A549 treated with CORT108297 at 1 μM for 4 hours (cell line): ENCODE data around the gene OR4D5. TPM values are rescaled to one million over a fixed set of nuclear protein-coding genes. Genes with fewer than 3 reads are reported as not detected.

Experiments used
- total RNA-seq: library from RNA; stranded (reverse); fragments of 200-300 nt; extraction: Qiagen RNA extraction; gene quantifications from 5 replicates; pipeline ENCODE4 v1.2.3, GENCODE V29; 2022

Gene OR4D5
- total RNA-seq, result not detected in 5 replicates

DNA sequence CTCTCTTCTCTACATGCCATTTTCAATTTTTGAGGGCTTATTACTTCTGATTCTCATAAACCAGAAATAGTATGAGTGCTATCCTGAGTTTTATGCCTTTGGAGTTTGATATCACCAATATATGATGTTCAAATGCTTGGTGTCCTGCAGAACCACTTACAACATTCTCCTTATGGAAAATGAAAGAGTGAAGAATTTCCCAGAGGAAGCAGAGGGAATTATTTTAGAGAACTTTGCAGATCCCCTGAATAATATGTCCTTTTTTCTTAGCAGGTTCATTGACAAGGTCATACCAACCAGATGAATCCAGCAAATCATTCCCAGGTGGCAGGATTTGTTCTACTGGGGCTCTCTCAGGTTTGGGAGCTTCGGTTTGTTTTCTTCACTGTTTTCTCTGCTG, at the start of gene OR4D5:
Gene OR4D5, plus strand, starts transcription at position 301 of the 400 bp plus-strand sequence. Its CDS starts 0 bp downstream, at position 301.

DNA sequence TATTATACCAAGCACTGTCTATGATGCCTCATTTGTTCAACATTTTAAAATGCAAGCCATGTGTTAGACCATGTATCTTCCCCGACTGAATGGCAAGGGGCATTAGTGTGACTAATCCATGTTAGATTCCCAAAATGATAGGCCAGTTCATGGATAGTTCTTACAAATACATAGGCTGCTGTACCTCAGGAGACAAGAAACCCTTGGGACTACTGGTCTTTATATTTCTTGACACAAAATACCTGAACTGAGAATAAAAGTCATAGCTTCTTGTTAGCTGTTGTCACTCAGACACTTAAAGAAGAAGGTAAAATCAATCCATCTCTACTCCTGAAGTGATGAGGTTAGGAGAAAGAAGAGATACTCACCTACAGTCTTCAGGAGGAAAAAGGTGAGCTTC, 37.5 kb upstream of the OR4D5 start, which contains the start of gene OR8D4:
Gene OR8D4, plus strand, starts transcription at position 301 of the 400 bp plus-strand sequence. CDS start 4,265 bp downstream, outside the sequence.

DNA sequence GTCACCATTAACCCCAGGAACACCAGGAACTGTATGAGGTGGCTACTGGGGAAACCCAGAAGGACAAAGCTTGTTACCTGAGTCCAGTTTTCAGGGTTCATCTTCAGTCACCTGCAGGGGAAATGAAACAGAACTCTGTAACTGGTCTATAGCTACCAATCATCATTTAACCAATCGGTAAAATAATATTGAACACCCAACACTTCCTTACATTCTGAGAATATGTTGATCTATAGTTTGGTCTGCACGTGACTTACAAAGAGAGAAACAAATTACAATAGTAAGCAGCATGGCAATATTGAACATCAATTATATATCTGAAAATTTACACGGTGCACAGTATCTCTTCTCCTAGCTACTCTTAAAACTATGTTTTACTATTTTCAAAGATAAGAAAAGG, 4.3 kb downstream of the OR4D5 start, which contains the start of gene OR6T1:
Gene OR6T1, minus strand, starts transcription at position 101 of the 400 bp plus-strand sequence. Its CDS starts 0 bp downstream, at position 101.

DNA sequence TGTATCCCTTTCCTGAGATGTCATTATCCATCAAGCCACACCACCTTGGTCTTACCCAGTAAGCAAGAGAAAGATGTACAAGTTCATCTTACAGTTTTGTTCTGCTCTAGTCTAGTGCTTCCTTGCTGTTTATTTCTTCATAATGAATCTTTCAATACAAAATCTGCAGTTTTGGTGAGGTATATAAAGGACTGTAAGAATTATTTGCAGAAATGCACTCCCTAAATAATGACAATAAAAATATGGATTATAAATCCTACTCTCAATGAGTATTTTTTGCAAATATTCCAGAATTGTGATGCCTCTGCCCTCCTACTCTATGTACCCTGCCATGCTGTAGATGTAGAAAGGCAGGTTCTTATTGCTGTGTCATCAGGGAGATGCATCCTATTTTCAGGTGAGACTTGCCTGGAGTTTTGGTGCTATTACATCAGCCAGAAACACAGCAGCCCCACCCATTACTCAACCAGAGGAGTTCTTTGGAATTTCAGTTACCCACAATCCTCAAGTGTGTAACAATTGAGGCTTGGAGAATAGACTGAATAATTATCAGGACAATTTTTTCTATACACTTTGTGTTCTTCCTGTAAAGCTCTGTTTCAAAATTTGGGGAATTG, 38.4 kb downstream of the OR4D5 start, which contains the start of gene OR10S1:
Gene OR10S1, minus strand, starts transcription at position 51 of the 617 bp plus-strand sequence. CDS start 117 bp downstream, outside the sequence.

Other genes starting within 250 kb of the OR4D5 start
- gene ZNF202, start 198.0 kb upstream of the OR4D5 start, total RNA-seq, result 9.0 to 10.0 TPM (median 9.7 TPM) in 5 replicates
- not detected in 5 replicates for gene OR6X1, start 185.1 kb upstream of the OR4D5 start, total RNA-seq
- not detected in 5 replicates for gene OR6M1, start 133.3 kb upstream of the OR4D5 start, total RNA-seq
- gene TMEM225, start 53.9 kb upstream of the OR4D5 start, total RNA-seq, result not detected in 5 replicates
- gene OR8D4, start 37.5 kb upstream of the OR4D5 start, total RNA-seq, result not detected in 5 replicates
- not detected in 5 replicates for gene OR6T1, start 4.2 kb downstream of the OR4D5 start, total RNA-seq
- not detected in 5 replicates for gene OR10S1, start 38.2 kb downstream of the OR4D5 start, total RNA-seq
- gene OR10G6, start 55.5 kb downstream of the OR4D5 start, total RNA-seq, result not detected in 5 replicates
- not detected in 5 replicates for gene OR10G4, start 73.4 kb downstream of the OR4D5 start, total RNA-seq
- gene OR10G9, start 83.4 kb downstream of the OR4D5 start, total RNA-seq, result not detected in 5 replicates
- not detected in 5 replicates for gene OR10G8, start 87.2 kb downstream of the OR4D5 start, total RNA-seq
- not detected in 5 replicates for gene OR10G7, start 101.7 kb downstream of the OR4D5 start, total RNA-seq
- gene VWA5A, start 175.8 kb downstream of the OR4D5 start, total RNA-seq, result 0.20 to 0.45 TPM (median 0.32 TPM) in 5 replicates
- not detected in 5 replicates for gene OR10D3, start 243.7 kb downstream of the OR4D5 start, total RNA-seq